ENCODE results near the gene RASL12.

RASL12 gene, protein sequence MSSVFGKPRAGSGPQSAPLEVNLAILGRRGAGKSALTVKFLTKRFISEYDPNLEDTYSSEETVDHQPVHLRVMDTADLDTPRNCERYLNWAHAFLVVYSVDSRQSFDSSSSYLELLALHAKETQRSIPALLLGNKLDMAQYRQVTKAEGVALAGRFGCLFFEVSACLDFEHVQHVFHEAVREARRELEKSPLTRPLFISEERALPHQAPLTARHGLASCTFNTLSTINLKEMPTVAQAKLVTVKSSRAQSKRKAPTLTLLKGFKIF

DNA sequence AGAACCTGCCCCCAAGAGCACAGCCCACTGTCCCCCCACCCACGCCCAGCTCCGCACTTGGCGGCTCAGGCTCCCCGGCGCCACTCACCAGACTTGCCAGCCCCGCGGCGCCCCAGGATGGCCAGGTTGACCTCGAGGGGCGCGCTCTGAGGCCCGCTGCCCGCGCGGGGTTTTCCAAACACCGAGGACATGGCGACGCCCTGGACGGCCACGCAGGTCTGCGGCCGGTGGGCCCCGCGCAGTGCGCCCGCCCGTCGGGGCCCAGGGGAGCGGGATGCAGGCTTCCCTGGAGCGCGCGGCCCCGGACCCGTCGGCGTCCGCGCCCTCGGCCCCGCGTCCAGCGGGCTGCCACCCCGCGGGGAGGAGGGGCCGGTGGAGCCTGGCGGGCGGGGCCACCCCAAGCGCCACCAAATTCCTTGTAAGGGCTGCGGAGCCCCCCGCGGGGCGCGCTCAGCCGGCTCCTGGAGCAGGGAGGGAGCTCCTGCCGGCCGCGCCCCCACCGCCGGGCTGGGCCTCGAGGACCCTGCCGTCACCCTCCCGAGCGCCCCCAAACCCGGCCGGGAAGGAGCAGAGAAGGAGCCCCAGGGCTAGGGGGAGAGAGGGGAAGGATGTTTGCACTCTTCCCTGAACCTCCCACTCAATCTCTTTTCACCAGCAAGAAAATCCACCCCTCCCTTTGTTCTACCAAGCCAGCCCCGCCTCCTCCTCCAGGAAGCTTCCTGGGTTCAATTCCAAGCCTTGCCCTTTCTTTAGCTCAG is at the start of gene RASL12:
Gene RASL12, minus strand, starts transcription at position 347 of the 758 bp plus-strand sequence. Its CDS starts 156 bp downstream, at position 191.
- DNase-seq (ENCODE audit: low read depth): no peak
- TF ChIP-seq, protein P1, sequence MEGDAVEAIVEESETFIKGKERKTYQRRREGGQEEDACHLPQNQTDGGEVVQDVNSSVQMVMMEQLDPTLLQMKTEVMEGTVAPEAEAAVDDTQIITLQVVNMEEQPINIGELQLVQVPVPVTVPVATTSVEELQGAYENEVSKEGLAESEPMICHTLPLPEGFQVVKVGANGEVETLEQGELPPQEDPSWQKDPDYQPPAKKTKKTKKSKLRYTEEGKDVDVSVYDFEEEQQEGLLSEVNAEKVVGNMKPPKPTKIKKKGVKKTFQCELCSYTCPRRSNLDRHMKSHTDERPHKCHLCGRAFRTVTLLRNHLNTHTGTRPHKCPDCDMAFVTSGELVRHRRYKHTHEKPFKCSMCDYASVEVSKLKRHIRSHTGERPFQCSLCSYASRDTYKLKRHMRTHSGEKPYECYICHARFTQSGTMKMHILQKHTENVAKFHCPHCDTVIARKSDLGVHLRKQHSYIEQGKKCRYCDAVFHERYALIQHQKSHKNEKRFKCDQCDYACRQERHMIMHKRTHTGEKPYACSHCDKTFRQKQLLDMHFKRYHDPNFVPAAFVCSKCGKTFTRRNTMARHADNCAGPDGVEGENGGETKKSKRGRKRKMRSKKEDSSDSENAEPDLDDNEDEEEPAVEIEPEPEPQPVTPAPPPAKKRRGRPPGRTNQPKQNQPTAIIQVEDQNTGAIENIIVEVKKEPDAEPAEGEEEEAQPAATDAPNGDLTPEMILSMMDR (conservative IDR thresholded peaks at IDR 0.05; ENCODE audit: low read depth, low read length): no peak
- H3K4me3 ChIP-seq (ENCODE audit: low read depth, low read length): peak within 1 kb of the TSS; percentile 17

DNA sequence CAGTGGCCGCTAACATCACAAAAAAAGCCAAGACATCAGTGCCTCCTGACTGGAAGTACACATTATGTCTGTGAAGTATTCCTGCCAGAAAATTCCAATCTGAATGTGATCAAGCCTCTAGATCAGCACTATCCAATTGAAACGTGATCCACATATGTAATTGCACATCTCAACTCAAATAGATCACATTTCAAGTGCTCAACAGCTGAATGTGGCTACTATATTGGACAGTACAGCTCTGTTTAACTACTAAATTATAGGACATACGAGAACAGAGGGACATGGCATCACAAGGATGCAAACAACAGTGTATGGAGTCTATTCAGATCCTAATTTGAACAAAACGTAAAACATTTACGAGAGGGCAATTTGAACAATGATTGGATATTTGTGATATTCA is 47.8 kb upstream of the RASL12 start:
- no peak overlapping the region for H3K4me3 ChIP-seq (ENCODE audit: low read depth, low read length)
- TF ChIP-seq, protein P1 (conservative IDR thresholded peaks at IDR 0.05; ENCODE audit: low read depth, low read length): no peak
- no peak for DNase-seq (ENCODE audit: low read depth)

DNA sequence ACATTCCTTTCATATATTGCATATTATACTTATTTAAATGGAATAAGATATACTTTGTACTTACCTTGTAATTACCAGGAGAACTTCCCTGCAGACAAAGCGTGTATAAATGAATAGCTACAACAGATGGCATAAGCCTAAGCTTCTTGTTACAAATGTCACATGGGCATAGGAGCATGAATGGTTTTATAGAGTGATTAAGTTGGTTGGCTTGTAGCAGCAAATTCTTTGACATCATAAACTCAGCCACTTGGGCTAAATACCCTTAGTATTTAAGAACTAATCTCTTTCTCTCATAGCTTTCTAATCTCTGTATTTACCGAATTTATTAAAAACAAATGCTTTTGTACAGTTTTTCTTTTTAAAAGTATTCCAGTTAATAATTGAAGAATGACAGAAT is 47.3 kb upstream of the RASL12 start, which contains the start of gene UBAP1L:
Gene UBAP1L, minus strand, starts transcription at position 115 of the 400 bp plus-strand sequence. CDS start 8,985 bp downstream, outside the sequence.
- TF ChIP-seq, protein P1 (conservative IDR thresholded peaks at IDR 0.05; ENCODE audit: low read depth, low read length): no peak
- no peak for DNase-seq (ENCODE audit: low read depth)
- no peak within 1 kb of the TSS for H3K4me3 ChIP-seq (ENCODE audit: low read depth, low read length)

DNA sequence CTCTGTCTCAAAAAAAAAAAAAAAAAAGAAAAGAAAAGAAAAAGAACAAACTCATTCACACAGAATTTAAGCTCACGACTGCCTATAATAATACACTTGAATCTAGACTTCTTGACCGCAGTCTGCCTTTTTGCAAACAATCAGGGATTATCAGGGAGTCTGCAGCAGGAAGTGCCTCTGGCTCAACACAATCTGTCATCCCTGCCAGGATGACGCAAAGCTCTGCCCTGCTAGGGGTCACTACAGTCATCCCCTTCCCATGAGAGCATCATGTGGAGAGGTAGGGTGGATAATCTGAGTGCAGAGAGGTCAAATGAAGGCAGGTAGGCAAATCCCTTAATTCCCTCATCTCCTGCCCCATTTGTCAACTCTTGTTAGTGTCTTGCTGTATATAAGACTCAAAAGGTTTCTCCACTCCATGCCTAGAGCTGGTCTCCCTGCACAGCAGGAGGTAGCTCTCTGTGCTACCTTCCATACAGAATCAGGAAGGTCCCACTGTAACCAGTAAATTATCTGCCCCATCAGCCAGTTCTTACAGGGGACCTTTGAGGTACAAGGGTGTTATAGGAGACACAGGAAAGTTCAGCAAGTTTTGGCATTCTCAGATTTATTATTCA is 43.0 kb upstream of the RASL12 start:
- TF ChIP-seq, protein P1 (conservative IDR thresholded peaks at IDR 0.05; ENCODE audit: low read depth, low read length): no peak
- no peak overlapping the region for H3K4me3 ChIP-seq (ENCODE audit: low read depth, low read length)
- peak; percentile 62 for DNase-seq (ENCODE audit: low read depth)

DNA sequence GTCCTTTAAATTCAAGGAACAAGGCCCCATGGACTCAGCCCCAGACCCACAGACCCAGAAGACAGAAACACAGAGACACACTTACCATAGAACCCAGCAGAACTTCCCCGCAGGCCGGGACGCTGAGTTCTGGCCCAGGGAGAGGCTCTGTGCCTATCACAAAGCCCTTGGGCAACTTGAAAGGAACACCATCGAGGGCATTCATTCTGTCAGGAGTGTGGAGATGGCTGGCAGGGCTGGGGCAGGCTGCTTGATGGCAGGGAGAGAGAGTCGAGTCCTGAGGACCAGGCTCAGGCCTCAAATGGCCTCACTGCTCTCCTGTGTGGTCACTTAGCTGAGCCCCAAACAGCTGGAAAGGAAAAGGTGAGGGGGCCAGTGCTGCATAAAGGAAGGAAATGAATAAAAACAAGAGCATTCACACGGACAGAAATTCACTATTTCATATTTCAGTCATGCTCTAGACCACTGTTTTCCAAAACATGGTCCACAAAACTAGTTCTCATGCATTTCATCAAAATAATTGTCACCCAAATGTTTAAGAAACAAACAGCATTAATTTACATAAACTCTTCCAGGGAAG is 38.3 kb upstream of the RASL12 start:
- no peak for DNase-seq (ENCODE audit: low read depth)
- TF ChIP-seq, protein P1 (conservative IDR thresholded peaks at IDR 0.05; ENCODE audit: low read depth, low read length): no peak
- H3K4me3 ChIP-seq (ENCODE audit: low read depth, low read length): no peak overlapping the region

DNA sequence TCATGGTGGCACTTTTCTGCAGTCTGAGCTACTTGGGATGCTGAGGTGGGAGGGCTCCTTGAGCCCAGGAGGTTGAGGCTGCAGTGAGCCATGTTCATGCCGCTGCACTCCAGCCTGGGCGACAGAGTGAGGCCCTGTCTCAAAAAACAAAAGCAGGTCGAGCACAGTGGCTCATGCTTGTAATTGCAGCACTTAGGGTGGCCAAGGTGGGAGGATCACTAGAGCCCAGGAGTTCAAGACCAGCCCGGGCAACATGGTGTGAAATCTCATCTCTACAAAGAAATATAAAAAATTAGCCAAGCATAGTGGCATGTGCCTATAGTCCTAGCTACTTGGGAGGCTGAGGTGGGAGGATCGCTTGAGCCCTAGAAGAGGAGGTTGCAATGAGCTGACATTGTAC is 37.2 kb upstream of the RASL12 start:
- DNase-seq (ENCODE audit: low read depth): no peak
- H3K4me3 ChIP-seq (ENCODE audit: low read depth, low read length): no peak overlapping the region
- TF ChIP-seq, protein P1 (conservative IDR thresholded peaks at IDR 0.05; ENCODE audit: low read depth, low read length): no peak
